OCI-LY3 (cell line): ENCODE data around the gene FILIP1L.

Source experiments
- CTCF ChIP-seq: fragments of 200-600, 300-600 bp; sonication (generic); IDR thresholded peaks from 2 replicates; pipeline ENCODE4 v1.5.1; 2014; ENCODE audit warnings: antibody characterized with exemption, low read length, low read depth
- EZH2phosphoT487 ChIP-seq: fragments of 200-600 bp; shearing (Covaris generic); IDR thresholded peaks from 2 replicates; pipeline ENCODE4 v1.6.1; 2018; ENCODE audit warnings: antibody characterized with exemption, mixed run types, low read depth

- no peak for TF ChIP-seq CTCF
- no peak for TF ChIP-seq EZH2phosphoT487
Observed at GRCh38 chr3:99931059-99931458, 183.2 kb downstream of the FILIP1L start.
